ENCODE data around the gene RASSF3. TPM values are rescaled to one million over a fixed set of nuclear protein-coding genes. Genes with fewer than 3 reads are reported as not detected.

RASSF3 gene
- total and polyA plus RNA-seq, 2 of the 13 experiments (the other 11 are each of a cell fraction or from before 2014, with no cell fraction given), result 15.5 to 16.0 TPM

- TF ChIP-seq STAT5B (CRISPR knock-in tag; IDR thresholded peaks at IDR 0.05) (no peak), CREM (IDR thresholded peaks at IDR 0.05) (peak; percentile 46; the same call in 1 of the 2 replicates), CREM (CRISPR knock-in tag; IDR thresholded peaks at IDR 0.05) (no peak), THRA (CRISPR knock-in tag; IDR thresholded peaks at IDR 0.05; ENCODE audit: borderline replicate concordance) (0 out of 2 replicates have a peak, but pooled peaks have one; percentile 21), NCOA2 (CRISPR knock-in tag; IDR thresholded peaks at IDR 0.05) (peak; percentile 68), TERF1 (CRISPR knock-in tag; IDR thresholded peaks at IDR 0.05) (no peak), FOXP4 (CRISPR knock-in tag; IDR thresholded peaks at IDR 0.05) (peak; percentile 52; the same call in 1 of the 2 replicates), ZNF20 (CRISPR knock-in tag; IDR thresholded peaks at IDR 0.05) (no peak), HDAC2 (CRISPR knock-in tag; IDR thresholded peaks at IDR 0.05) (peak; percentile 62), HOXA3 (CRISPR knock-in tag; IDR thresholded peaks at IDR 0.05) (0 out of 2 replicates have a peak, but pooled peaks have one; percentile 29), ATF7 (IDR thresholded peaks at IDR 0.05) (no peak), ATF7 (CRISPR knock-in tag; IDR thresholded peaks at IDR 0.05) (no peak), CBX5 (CRISPR knock-in tag; IDR thresholded peaks at IDR 0.05; ENCODE audit: borderline replicate concordance) (peak; percentile 48; the same call in 1 of the 2 replicates), POGZ (CRISPR knock-in tag; IDR thresholded peaks at IDR 0.05) (peak; percentile 83; the same call in 1 of the 2 replicates), NR2C2 (CRISPR knock-in tag; IDR thresholded peaks at IDR 0.05; ENCODE audit: borderline replicate concordance) (peak; percentile 90), ELF3 (CRISPR knock-in tag; IDR thresholded peaks at IDR 0.05) (peak; percentile 97), MIXL1 (CRISPR knock-in tag; IDR thresholded peaks at IDR 0.05) (peak; percentile 90), UBTF (CRISPR knock-in tag; IDR thresholded peaks at IDR 0.05) (peak; percentile 39; the same call in 1 of the 2 replicates), RCOR2 (CRISPR knock-in tag; IDR thresholded peaks at IDR 0.05) (peak; percentile 63), NR2F1 (CRISPR knock-in tag; IDR thresholded peaks at IDR 0.05) (0 out of 4 replicates have a peak, but pooled peaks of 1 of the 2 experiments have one; percentile 20), ISX (CRISPR knock-in tag; conservative IDR thresholded peaks at IDR 0.05) (no peak), CCDC6 (CRISPR knock-in tag; IDR thresholded peaks at IDR 0.05) (no peak), FOXA1 (IDR thresholded peaks at IDR 0.05) (no peak), FOXA1 (CRISPR knock-in tag; IDR thresholded peaks at IDR 0.05) (0 out of 2 replicates have a peak, but pooled peaks have one; percentile 5), ESRRA (CRISPR knock-in tag; IDR thresholded peaks at IDR 0.05; ENCODE audit: low read depth) (peak; percentile 83)
- TF ChIP-seq, protein P1, sequence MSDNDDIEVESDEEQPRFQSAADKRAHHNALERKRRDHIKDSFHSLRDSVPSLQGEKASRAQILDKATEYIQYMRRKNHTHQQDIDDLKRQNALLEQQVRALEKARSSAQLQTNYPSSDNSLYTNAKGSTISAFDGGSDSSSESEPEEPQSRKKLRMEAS (IDR thresholded peaks at IDR 0.05), result peak; percentile 55; the same call in 1 of the 2 replicates
These were observed 62.7 kb downstream of the RASSF3 start (continued) for GRCh38 chr12:64672925-64673409.

Measured in HepG2 (cell line).